Esophagus muscularis mucosa (tissue), 4 donors: ENCODE results near the gene VKORC1. TPM values are rescaled to one million over a fixed set of nuclear protein-coding genes. Genes with fewer than 3 reads are reported as not detected.

Source experiments
- DNase-seq: peaks from one replicate; pipeline ENCODE4 v3.0.0-alpha.2; 2017; ENCODE audit errors: extremely low spot score
- H3K27ac ChIP-seq, 4 donors: fragments of 200-600 bp; sonication (generic); replicated peaks in 1 of 4; 1 replicate in 3 of 4; 2 replicates in 1 of 4; pipeline ENCODE4 v1.5.1; 2016 to 2019; ENCODE audit warnings: mild to moderate bottlenecking in 1 of 4
- H3K27me3 ChIP-seq, 4 donors: fragments of 200-600 bp; sonication (generic); one replicate each; pipeline versions ENCODE4 v1.5.1 to v1.6.0; 2016 to 2019
- H3K36me3 ChIP-seq, 4 donors: fragments of 200-600 bp; sonication (generic); one replicate each; pipeline ENCODE4 v1.5.1; 2016 to 2019
- H3K4me1 ChIP-seq, 4 donors: fragments of 200-600 bp; sonication (generic); one replicate each; pipeline ENCODE4 v1.5.1; 2016 to 2019
- H3K4me3 ChIP-seq, 4 donors: fragments of 200-600 bp; sonication (generic); 1 replicate in 2 of 4; 2 replicates in 2 of 4; pipeline ENCODE4 v1.5.1; 2016 to 2019; ENCODE audit warnings: mild to moderate bottlenecking in 4 of 4, moderate library complexity in 1 of 4
- H3K9me3 ChIP-seq, 4 donors: fragments of 200-600 bp; sonication (generic); 1 replicate in 3 of 4; 2 replicates in 1 of 4; pipeline ENCODE4 v1.5.1; 2016 to 2019
- CTCF ChIP-seq, 3 experiments: fragments of 200-600 bp in 2 of 3; fragments of 450-650 bp in 1 of 3; sonication (generic) in 2 of 3; IDR thresholded peaks; one replicate each; pipeline ENCODE4 v1.5.1; 2017 to 2019; ENCODE audit warnings: antibody characterized with exemption in 3 of 3, mild to moderate bottlenecking in 2 of 3, moderate library complexity in 1 of 3
- EP300 ChIP-seq: sonication (generic); formaldehyde crosslinking; IDR thresholded peaks from one replicate; pipeline ENCODE4 v1.6.1; 2017; ENCODE audit warnings: antibody characterized with exemption
- POLR2A ChIP-seq: fragments of 450-650 bp; IDR thresholded peaks from one replicate; pipeline ENCODE4 v1.6.1; 2017; ENCODE audit warnings: antibody characterized with exemption, moderate library complexity, mild to moderate bottlenecking, low read depth
- POLR2AphosphoS5 ChIP-seq, 2 donors: sonication (generic); formaldehyde crosslinking; IDR thresholded peaks; one replicate each; pipeline ENCODE4 v1.6.1; 2017; ENCODE audit warnings: antibody characterized with exemption in 2 of 2
- WGBS: methylation state at CpG from one replicate; pipeline ENCODE4 v1.1.5; 2018; 5-methylcytosine and 5-hydroxymethylcytosine counted together
- intact Hi-C: fragments of 100-400 bp; cut with DNase I; formaldehyde crosslinking; loops from one replicate; pipeline ENCODE4 v1.15.1; 2023
- total RNA-seq, 4 donors: library from RNA; depleted of rRNA; stranded (reverse); fragments of >200 nt; gene quantifications; one replicate each; pipeline versions ENCODE4 v1.1.0 to v1.2.1, GENCODE V29; 2016

Gene VKORC1
- total RNA-seq, 4 donors from 2014 or later, result 81.4 to 122 (median 108) TPM

- Histone ChIP-seq H3K36me3 (peaks cover 8 to 100% (median 96%) of the 10 kb centered on the region in 4 donors), H3K27me3 (no peaks in the 10 kb centered on the region), H3K27ac (no peak overlapping the region), H3K4me1 (peaks cover 3 to 21% (median 12%) of the 10 kb centered on the region in 4 donors), H3K9me3 (no peaks in the 10 kb centered on the region), H3K4me3 (no peak overlapping the region)
- no peak for DNase-seq
- WGBS, result 91% methylated on average over 14 of the region's 18 CpGs
- intact Hi-C loops, result no loop called here
- no peak for TF ChIP-seq POLR2AphosphoS5 (IDR thresholded peaks at IDR 0.05)
- no peak for TF ChIP-seq EP300
- TF ChIP-seq POLR2A, result no peak
- no peak for TF ChIP-seq CTCF (IDR thresholded peaks at IDR 0.05)
These were observed 8.5 kb downstream of the VKORC1 start for GRCh38 chr16:31085873-31086628.

GRCh38 chr16:31085411-31085810, 9.2 kb downstream of the VKORC1 start:
- Histone ChIP-seq H3K27ac (no peak overlapping the region), H3K4me1 (peaks cover 3 to 24% (median 12%) of the 10 kb centered on the region in 4 donors), H3K27me3 (no peaks in the 10 kb centered on the region), H3K4me3 (no peak overlapping the region), H3K9me3 (no peaks in the 10 kb centered on the region), H3K36me3 (peaks cover 2 to 100% (median 96%) of the 10 kb centered on the region in 4 donors)
- no peak for TF ChIP-seq EP300
- no peak for TF ChIP-seq POLR2AphosphoS5 (IDR thresholded peaks at IDR 0.05)
- DNase-seq, result no peak
- 87% methylated on average over 8 of the region's 8 CpGs for WGBS
- intact Hi-C loops, result no loop called here

- intact Hi-C loops, result no loop called here
- 91% methylated on average over 4 of the region's 16 CpGs for WGBS
- Histone ChIP-seq H3K27ac (no peak overlapping the region), H3K4me1 (peaks cover 3 to 24% (median 12%) of the 10 kb centered on the region in 4 donors), H3K9me3 (no peaks in the 10 kb centered on the region), H3K4me3 (no peak overlapping the region), H3K36me3 (peaks cover 3 to 100% (median 98%) of the 10 kb centered on the region in 4 donors), H3K27me3 (no peaks in the 10 kb centered on the region)
- DNase-seq, result no peak
- TF ChIP-seq EP300 (no peak), CTCF (IDR thresholded peaks at IDR 0.05) (no peak), POLR2A (no peak), POLR2AphosphoS5 (IDR thresholded peaks at IDR 0.05) (no peak)
These were observed 9.9 kb downstream of the VKORC1 start for GRCh38 chr16:31084584-31085302.

GRCh38 chr16:31083981-31084380, 10.6 kb downstream of the VKORC1 start:
- H3K27ac ChIP-seq, result no peak overlapping the region
- WGBS, result 100% methylated on average over 2 of the region's 13 CpGs
- peaks cover 3 to 24% (median 12%) of the 10 kb centered on the region in 4 donors for H3K4me1 ChIP-seq
- peaks cover 10 to 100% (median 98%) of the 10 kb centered on the region in 4 donors for H3K36me3 ChIP-seq
- H3K9me3 ChIP-seq, result no peaks in the 10 kb centered on the region
- no peaks in the 10 kb centered on the region for H3K27me3 ChIP-seq
- no peak for DNase-seq
- H3K4me3 ChIP-seq, result no peak overlapping the region
- TF ChIP-seq POLR2AphosphoS5 (IDR thresholded peaks at IDR 0.05), result no peak
- TF ChIP-seq POLR2A, result no peak
- TF ChIP-seq EP300, result no peak
- no peak for TF ChIP-seq CTCF (IDR thresholded peaks at IDR 0.05)
- intact Hi-C loops, result no loop called here

- H3K4me3 ChIP-seq, result no peak overlapping the region
- no peak for DNase-seq
- TF ChIP-seq CTCF (IDR thresholded peaks at IDR 0.05), result no peak
- TF ChIP-seq POLR2A, result no peak
- no peak for TF ChIP-seq POLR2AphosphoS5 (IDR thresholded peaks at IDR 0.05)
- TF ChIP-seq EP300, result no peak
- H3K4me1 ChIP-seq, result peaks cover 3 to 24% (median 12%) of the 10 kb centered on the region in 4 donors
- H3K27ac ChIP-seq, result no peak overlapping the region
- intact Hi-C loops, result no loop called here
- 76% methylated on average over 4 of the region's 5 CpGs for WGBS
- H3K27me3 ChIP-seq, result no peaks in the 10 kb centered on the region
- H3K9me3 ChIP-seq, result no peaks in the 10 kb centered on the region
- peaks cover 14 to 100% (median 100%) of the 10 kb centered on the region in 4 donors for H3K36me3 ChIP-seq
These were observed 11.0 kb downstream of the VKORC1 start for GRCh38 chr16:31083556-31083955.
